A673 (cell line): ENCODE data around the gene OR8B12. TPM values are rescaled to one million over a fixed set of nuclear protein-coding genes. Genes with fewer than 3 reads are reported as not detected.

Source experiments
- BruUV-seq: library from RNA; stranded (reverse); fragments of 400-500 nt; replicated peaks from 2 replicates; lab custom pipeline; 2021; lab: Mats Ljungman, UMichigan
- CTCF ChIA-PET: fragments of 300-600 bp; sonication (Branson Sonifier 250); formaldehyde crosslinking; loops from one replicate; lab custom pipeline; 2022; ENCODE audit warnings: antibody characterized with exemption; lab: Charles Lee
- POLR2A ChIA-PET: fragments of 300-600 bp; sonication (Branson Sonifier 250); formaldehyde crosslinking; loops from one replicate; lab custom pipeline; 2022; ENCODE audit warnings: antibody characterized with exemption; ENCODE audit not compliant: low non-redundant PET; lab: Charles Lee
- DNase-seq: peaks from one replicate; pipeline ENCODE4 v3.0.0-alpha.2; 2015; ENCODE audit warnings: low spot score
- H3K27ac ChIP-seq: fragments of 200-600 bp; sonication (generic); 2 replicates; pipeline ENCODE4 v1.5.1; 2016; ENCODE audit warnings: mixed run types, low read depth, mild to moderate bottlenecking, mixed read lengths, antibody characterized with exemption, low read length; ENCODE audit not compliant: poor library complexity, severe bottlenecking
- H3K27me3 ChIP-seq: fragments of 200-600 bp; sonication (generic); replicated peaks from 2 replicates; pipeline ENCODE4 v1.6.1; 2017; ENCODE audit warnings: mixed run types, low read depth, mild to moderate bottlenecking, mixed read lengths, antibody characterized with exemption, low read length; ENCODE audit not compliant: insufficient read depth, poor library complexity
- H3K36me3 ChIP-seq: fragments of 200-600 bp; sonication (generic); 2 replicates; pipeline ENCODE4 v1.6.1; 2016; ENCODE audit warnings: mixed run types, mild to moderate bottlenecking, mixed read lengths, antibody characterized with exemption, low read length; ENCODE audit not compliant: insufficient read depth, poor library complexity, severe bottlenecking
- H3K4me1 ChIP-seq: fragments of 200-600 bp; sonication (generic); 2 replicates; pipeline ENCODE4 v1.6.1; 2017; ENCODE audit warnings: mixed run types, mild to moderate bottlenecking, mixed read lengths, antibody characterized with exemption, low read length; ENCODE audit not compliant: insufficient read depth, poor library complexity, severe bottlenecking
- H3K4me3 ChIP-seq: fragments of 200-600 bp; sonication (generic); 2 replicates; pipeline ENCODE4 v1.5.1; 2016; ENCODE audit warnings: low read depth, mixed run types, mild to moderate bottlenecking, mixed read lengths, low read length; ENCODE audit not compliant: poor library complexity, severe bottlenecking
- H3K9me3 ChIP-seq: fragments of 200-600 bp; sonication (generic); 2 replicates; pipeline ENCODE4 v1.6.1; 2016; ENCODE audit warnings: mixed run types, low read depth, mild to moderate bottlenecking, mixed read lengths, antibody characterized with exemption, low read length; ENCODE audit not compliant: poor library complexity, severe bottlenecking
- EZH2 ChIP-seq: fragments of 200-600 bp; sonication (generic); IDR thresholded peaks from 2 replicates; pipeline ENCODE4 v1.6.1; 2017; ENCODE audit warnings: borderline replicate concordance, low read depth, mild to moderate bottlenecking, mixed read lengths, antibody characterized with exemption, low read length; ENCODE audit not compliant: poor library complexity, severe bottlenecking
- intact Hi-C: fragments of 100-400 bp; cut with micrococcal nuclease; formaldehyde crosslinking; loops from one replicate; pipeline ENCODE4 v1.10.0; 2022; ENCODE audit not compliant: unreplicated experiment
- total RNA-seq: library from RNA; stranded (reverse); gene quantifications from 2 replicates; pipeline ENCODE4 v1.2.3, GENCODE V29; 2021
- TF ChIP-seq, protein P1 (sequence below): fragments of 300-800, 200-600 bp; sonication (generic); conservative IDR thresholded peaks from 2 replicates; pipeline ENCODE4 v1.5.1; 2017; ENCODE audit warnings: low read depth, mild to moderate bottlenecking, antibody characterized with exemption, low read length, moderate library complexity, mixed read lengths

The OR8B12 gene
- total RNA-seq, 1 experiment from 2014 or later = not detected

DNA sequence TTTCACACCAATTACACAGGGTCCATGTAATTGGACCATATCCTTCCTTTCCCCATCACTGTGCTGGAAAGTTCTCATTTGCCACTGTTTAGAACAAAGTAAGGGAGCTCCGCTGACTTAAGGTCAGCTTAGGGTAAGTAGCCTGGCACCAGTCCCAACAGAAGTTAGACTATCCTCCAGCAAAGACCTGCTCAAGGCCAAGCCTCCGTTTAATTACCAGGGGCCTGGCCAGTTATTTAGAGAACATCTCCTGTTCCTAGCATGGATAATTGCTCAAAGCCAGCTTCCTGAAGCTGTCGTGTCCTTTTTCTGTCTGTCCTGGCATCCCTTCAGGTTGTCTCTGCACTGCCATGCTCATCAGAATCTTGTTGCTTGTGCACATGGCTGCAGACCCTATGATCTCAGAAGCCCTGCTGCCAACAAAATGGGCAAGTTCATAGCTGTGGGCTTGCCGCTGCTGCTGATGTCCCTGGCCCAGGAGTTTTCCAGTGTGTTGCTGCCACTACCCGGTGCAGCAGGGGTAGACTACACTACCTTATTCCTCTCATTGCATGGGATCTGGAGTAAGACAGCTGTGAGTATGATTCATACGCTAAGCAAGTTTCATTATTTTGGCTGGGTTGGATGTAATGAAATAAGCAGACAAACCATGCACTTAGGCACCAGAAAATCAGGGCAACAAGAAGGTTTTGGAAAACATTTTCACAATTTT lies 34.4 kb upstream of the OR8B12 start:
- ChIA-PET POLR2A (no interaction called here), CTCF (no interaction called here)
- DNase-seq = no peak
- no peaks in the 10 kb centered on the region for H3K4me1 ChIP-seq
- no peaks in the 10 kb centered on the region for H3K27me3 ChIP-seq
- no TSS peak for BruUV-seq
- no peak for TF ChIP-seq EZH2
- TF ChIP-seq, protein P1, sequence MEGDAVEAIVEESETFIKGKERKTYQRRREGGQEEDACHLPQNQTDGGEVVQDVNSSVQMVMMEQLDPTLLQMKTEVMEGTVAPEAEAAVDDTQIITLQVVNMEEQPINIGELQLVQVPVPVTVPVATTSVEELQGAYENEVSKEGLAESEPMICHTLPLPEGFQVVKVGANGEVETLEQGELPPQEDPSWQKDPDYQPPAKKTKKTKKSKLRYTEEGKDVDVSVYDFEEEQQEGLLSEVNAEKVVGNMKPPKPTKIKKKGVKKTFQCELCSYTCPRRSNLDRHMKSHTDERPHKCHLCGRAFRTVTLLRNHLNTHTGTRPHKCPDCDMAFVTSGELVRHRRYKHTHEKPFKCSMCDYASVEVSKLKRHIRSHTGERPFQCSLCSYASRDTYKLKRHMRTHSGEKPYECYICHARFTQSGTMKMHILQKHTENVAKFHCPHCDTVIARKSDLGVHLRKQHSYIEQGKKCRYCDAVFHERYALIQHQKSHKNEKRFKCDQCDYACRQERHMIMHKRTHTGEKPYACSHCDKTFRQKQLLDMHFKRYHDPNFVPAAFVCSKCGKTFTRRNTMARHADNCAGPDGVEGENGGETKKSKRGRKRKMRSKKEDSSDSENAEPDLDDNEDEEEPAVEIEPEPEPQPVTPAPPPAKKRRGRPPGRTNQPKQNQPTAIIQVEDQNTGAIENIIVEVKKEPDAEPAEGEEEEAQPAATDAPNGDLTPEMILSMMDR = no peak
- no peaks in the 10 kb centered on the region for H3K36me3 ChIP-seq
- H3K4me3 ChIP-seq = no peak overlapping the region
- no peak overlapping the region for H3K27ac ChIP-seq
- no peaks in the 10 kb centered on the region for H3K9me3 ChIP-seq
- intact Hi-C loops = no loop called here

DNA sequence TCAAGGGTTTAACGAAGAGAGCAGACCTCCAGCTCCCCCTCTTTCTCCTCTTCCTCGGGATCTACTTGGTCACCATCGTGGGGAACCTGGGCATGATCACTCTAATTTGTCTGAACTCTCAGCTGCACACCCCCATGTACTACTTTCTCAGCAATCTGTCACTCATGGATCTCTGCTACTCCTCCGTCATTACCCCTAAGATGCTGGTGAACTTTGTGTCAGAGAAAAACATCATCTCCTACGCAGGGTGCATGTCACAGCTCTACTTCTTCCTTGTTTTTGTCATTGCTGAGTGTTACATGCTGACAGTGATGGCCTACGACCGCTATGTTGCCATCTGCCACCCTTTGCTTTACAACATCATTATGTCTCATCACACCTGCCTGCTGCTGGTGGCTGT lies 26.7 kb upstream of the OR8B12 start:
- ChIA-PET CTCF (no interaction called here), POLR2A (no interaction called here)
- Histone ChIP-seq H3K9me3 (no peaks in the 10 kb centered on the region), H3K27me3 (no peaks in the 10 kb centered on the region), H3K4me3 (no peak overlapping the region), H3K27ac (no peak overlapping the region), H3K36me3 (no peaks in the 10 kb centered on the region), H3K4me1 (no peaks in the 10 kb centered on the region)
- BruUV-seq = no TSS peak
- TF ChIP-seq EZH2 = no peak
- TF ChIP-seq, protein P1 = no peak
- DNase-seq = no peak
- intact Hi-C loops = no loop called here

DNA sequence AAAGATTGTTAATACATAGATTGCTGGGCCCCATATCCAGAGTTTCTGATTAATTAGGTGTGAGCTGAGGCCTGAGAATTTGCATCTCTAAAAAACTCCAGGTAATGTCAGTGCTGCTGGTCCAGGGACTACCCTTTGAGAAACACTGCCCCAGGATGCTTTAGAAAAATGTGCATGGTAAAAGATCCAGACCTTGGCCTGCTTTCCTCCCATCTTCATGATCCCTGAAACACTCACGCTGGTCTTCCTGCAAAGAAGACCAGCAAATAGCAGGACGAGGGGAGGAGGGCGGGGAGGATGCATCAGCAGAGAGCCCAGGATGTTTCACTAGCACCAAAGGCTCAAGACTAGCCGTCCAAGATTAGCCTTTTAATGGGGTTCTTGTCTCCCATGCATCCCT lies 26.2 kb upstream of the OR8B12 start, which contains the start of gene OR8A1:
Gene OR8A1, plus strand, starts transcription at position 301 of the 400 bp plus-strand sequence. CDS start 123 bp downstream, outside the sequence.
- ChIA-PET CTCF (no interaction called here), POLR2A (no interaction called here)
- intact Hi-C loops = no loop called here
- no TSS peak for BruUV-seq
- TF ChIP-seq, protein P1 = no peak
- no peak for TF ChIP-seq EZH2
- Histone ChIP-seq H3K27me3 (no peaks in the 10 kb centered on the region), H3K4me1 (no peaks in the 10 kb centered on the region), H3K27ac (no peak within 1 kb of the TSS), H3K36me3 (no peaks in the 10 kb centered on the region), H3K9me3 (no peaks in the 10 kb centered on the region), H3K4me3 (no peak within 1 kb of the TSS)
- no peak for DNase-seq
